H1 (cell line): ENCODE measurements around the gene CAMK1G. TPM values are rescaled to one million over a fixed set of nuclear protein-coding genes. Genes with fewer than 3 reads are reported as not detected.

ENCODE experiments used
- CHD2 ChIP-seq: IDR thresholded peaks from 2 replicates; pipeline ENCODE4 v1.6.1; 2012; ENCODE audit warnings: low read length, improper control_type of control experiment
- RXRA ChIP-seq: IDR thresholded peaks from 2 replicates; pipeline ENCODE4 v1.6.1; 2011; ENCODE audit warnings: low read depth, mild to moderate bottlenecking, low read length, moderate library complexity; ENCODE audit not compliant: insufficient read depth
- polyA plus RNA-seq, 7 experiments: library from polyadenylated mRNA; depleted of rRNA in 3 of 7; stranded (reverse) in 5 of 7; unstranded in 2 of 7; fragments of >200 nt in 5 of 7; fragments of 200-250 nt in 2 of 7; gene quantifications; 1 replicate in 5 of 7; 2 replicates in 1 of 7; 4 replicates in 1 of 7; pipeline versions ENCODE4 v1.2.1 to v1.2.3, GENCODE V29; 2011 to 2013; ENCODE audit warnings: missing spikeins in 2 of 7, mixed read lengths in 2 of 7
- total RNA-seq: library from RNA; stranded (reverse); fragmentation: NEBNext Ultra II Directional; extraction: Animal tissue kit (Norgen Biotek cat#: 25700); gene quantifications from 2 replicates; pipeline ENCODE4 v1.2.1, GENCODE V29; 2021

CAMK1G gene
- total and polyA plus RNA-seq, 2 of the 8 experiments (the other 6 are each of a cell fraction or from before 2014, with no cell fraction given) = 1.00 to 1.0 TPM

DNA sequence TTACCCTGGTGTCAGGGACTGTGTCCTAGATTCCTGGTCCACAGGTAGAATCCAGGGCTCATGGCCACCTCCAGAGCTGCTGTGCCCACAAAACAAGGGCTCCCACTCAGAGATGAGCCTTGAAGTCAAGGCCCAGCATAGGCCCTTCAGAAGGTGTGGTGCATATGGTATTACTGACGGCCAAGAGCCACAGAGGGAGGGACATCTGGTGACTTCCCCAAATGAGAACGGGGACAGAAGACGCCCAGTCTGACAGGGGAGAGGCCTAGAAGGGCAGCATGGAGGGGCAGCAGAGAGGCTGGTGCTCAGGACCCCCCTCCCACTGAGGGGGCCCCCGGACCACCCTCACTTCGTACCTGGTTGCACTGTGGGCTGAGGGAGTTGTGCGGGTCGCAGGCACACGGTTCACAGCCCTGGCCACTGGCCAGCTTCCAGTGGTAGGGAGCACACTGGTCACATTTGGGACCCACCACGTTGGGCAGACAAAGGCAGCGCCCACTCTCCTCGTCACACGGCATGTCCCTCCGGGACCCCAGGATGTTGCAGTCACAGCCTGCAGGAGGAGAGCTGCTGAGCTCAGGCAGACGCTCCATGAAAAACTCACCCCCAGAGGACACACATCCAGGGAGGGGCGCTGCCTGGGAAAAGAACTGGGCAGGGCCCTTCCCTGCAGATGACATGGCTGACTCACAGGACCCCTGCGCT lies 43.7 kb downstream of the CAMK1G start (continued):
- TF ChIP-seq RXRA = no peak
- TF ChIP-seq CHD2 = no peak
- TF ChIP-seq, all 59 proteins: peak for 0
